ENCODE data around the gene EFCC1. TPM values are rescaled to one million over a fixed set of nuclear protein-coding genes. Genes with fewer than 3 reads are reported as not detected.
"Not testable (repeated sequence)": the region's sequence is repeated elsewhere in the genome, so short reads cannot be mapped to it uniquely, and the experiment has no call there.

The EFCC1 gene
- total and polyA plus RNA-seq, 2 of the 13 experiments (the other 11 are each of a cell fraction or from before 2014, with no cell fraction given) = not detected

GRCh38 chr3:129069313-129070085 lies 68.4 kb downstream of the EFCC1 start:
- in situ Hi-C loops (cut with HindIII; ENCODE audit: extremely low pct_ligation_motif_present, low pct_unique_long_range_greater_than_20kb); DNase-seq (ENCODE audit: low spot score); CTCF ChIA-PET (ENCODE audit: low intra/inter-chr PET ratio, low total read pairs); H3K9me3 ChIP-seq (ENCODE audit: low read length); H3K79me2 ChIP-seq (ENCODE audit: insufficient read depth, low read length); H3K4me2 ChIP-seq (ENCODE audit: low read depth, low read length); intact Hi-C loops (cut with micrococcal nuclease; ENCODE audit: unreplicated experiment); H3K27ac ChIP-seq (ENCODE audit: extremely low read length, insufficient read depth, low read length); H3K36me3 ChIP-seq (replicated peaks in 1 of 2; ENCODE audit: control insufficient read depth in 1 of 2, insufficient read depth in 2 of 2, low read length in 2 of 2); POLR2A ChIA-PET; H3K4me1 ChIP-seq (ENCODE audit: insufficient read depth, low read length); FAIRE-seq; ATAC-seq; BruUV-seq (replicated peaks); H3K4me3 ChIP-seq (replicated peaks in 1 of 3; ENCODE audit: insufficient read depth in 1 of 3, low read depth in 2 of 3, low read length in 3 of 3); H2AFZ ChIP-seq (ENCODE audit: low read length); H4K20me1 ChIP-seq (ENCODE audit: insufficient read depth, low read length); H3K9ac ChIP-seq (ENCODE audit: insufficient read depth, low read depth, low read length): not testable (repeated sequence)
- H3K27me3 ChIP-seq (ENCODE audit: control insufficient read depth in 1 of 2, insufficient read depth in 2 of 2, low read length in 2 of 2) = peaks cover 1 to 20% of the 10 kb centered on the region in 2 experiments; a peak in 3 of 5 replicates
- TF ChIP-seq MAFK (conservative IDR thresholded peaks at IDR 0.05 in 1 of 2, IDR thresholded peaks at IDR 0.05 in 1 of 2; ENCODE audit: low read length in 2 of 2) (peak in 1 of 2 experiments; percentile 14; a peak in 1 of 4 replicates), NFYB (CRISPR knock-in tag; IDR thresholded peaks at IDR 0.05) (peak; percentile 42), MAFF (IDR thresholded peaks at IDR 0.05; ENCODE audit: low read depth, low read length) (peak; percentile 12; the same call in 1 of the 2 replicates)
- 52% methylated on average over 11 of the region's 13 CpGs for WGBS (ENCODE audit: low lambda C conversion rate)

GRCh38 chr3:129070086-129070885 lies 69.2 kb downstream of the EFCC1 start:
- no peak for DNase-seq (ENCODE audit: low spot score)
- H3K27me3 ChIP-seq (ENCODE audit: control insufficient read depth in 1 of 2, insufficient read depth in 2 of 2, low read length in 2 of 2) = peaks cover 0 to 15% of the 10 kb centered on the region in 2 experiments; a peak in 3 of 5 replicates
- no peaks in the 10 kb centered on the region for H3K9me3 ChIP-seq (ENCODE audit: low read length)
- H3K4me2 ChIP-seq (ENCODE audit: low read depth, low read length) = no peak overlapping the region
- H3K9ac ChIP-seq (ENCODE audit: insufficient read depth, low read depth, low read length) = no peak overlapping the region
- no peak overlapping the region for H2AFZ ChIP-seq (ENCODE audit: low read length)
- intact Hi-C loops (cut with micrococcal nuclease; ENCODE audit: unreplicated experiment) = no loop called here
- 0 out of 2 replicates have a peak, but pooled peaks cover 3% of the 10 kb centered on the region for H3K4me1 ChIP-seq (ENCODE audit: insufficient read depth, low read length)
- in situ Hi-C loops (cut with HindIII; ENCODE audit: extremely low pct_ligation_motif_present, low pct_unique_long_range_greater_than_20kb) = no loop called here
- POLR2A ChIA-PET = no interaction called here
- H3K36me3 ChIP-seq (replicated peaks in 1 of 2; ENCODE audit: control insufficient read depth in 1 of 2, insufficient read depth in 2 of 2, low read length in 2 of 2) = no peaks in the 10 kb centered on the region
- BruUV-seq (replicated peaks) = no TSS peak
- no peaks in the 10 kb centered on the region for H3K79me2 ChIP-seq (ENCODE audit: insufficient read depth, low read length)
- no peaks in the 10 kb centered on the region for H4K20me1 ChIP-seq (ENCODE audit: insufficient read depth, low read length)
- no peak for FAIRE-seq
- CTCF ChIA-PET (ENCODE audit: low intra/inter-chr PET ratio, low total read pairs) = no interaction called here
- no peak overlapping the region for H3K4me3 ChIP-seq (replicated peaks in 1 of 3; ENCODE audit: insufficient read depth in 1 of 3, low read depth in 2 of 3, low read length in 3 of 3)
- 26% methylated on average over 8 of the region's 8 CpGs for WGBS (ENCODE audit: low lambda C conversion rate)
- ATAC-seq = no peak
- H3K27ac ChIP-seq (ENCODE audit: extremely low read length, insufficient read depth, low read length) = no peak overlapping the region
- no peak for TF ChIP-seq ZNF784 (CRISPR knock-in tag; IDR thresholded peaks at IDR 0.05; ENCODE audit: borderline replicate concordance)
- no peak for TF ChIP-seq NR2F1 (CRISPR knock-in tag; IDR thresholded peaks at IDR 0.05)
- no peak for TF ChIP-seq ZNF260 (CRISPR knock-in tag; IDR thresholded peaks at IDR 0.05; ENCODE audit: borderline replicate concordance, low read depth)
- no peak for TF ChIP-seq ZNF430 (CRISPR knock-in tag; IDR thresholded peaks at IDR 0.05)

Measured in HepG2 (cell line).